GM21423 (cell line): Measurements from ENCODE around the gene EXT2.

ENCODE experiments used
- ATAC-seq: cut with Tn5 transposase; IDR thresholded peaks from one replicate; pipeline ENCODE4 v1.9.1; 2021; ENCODE audit warnings: mild to moderate bottlenecking, moderate library complexity; ENCODE audit not compliant: unreplicated experiment

Gene EXT2

GRCh38 chr11:44162004-44162403 lies 66.5 kb downstream of the EXT2 start:
- ATAC-seq: no peak

- ATAC-seq: no peak
Observed at GRCh38 chr11:44162662-44163061, 67.2 kb downstream of the EXT2 start.

- ATAC-seq: no peak
Observed at GRCh38 chr11:44165432-44165831, 70.0 kb downstream of the EXT2 start.

GRCh38 chr11:44167046-44167445 lies 71.6 kb downstream of the EXT2 start:
- no peak for ATAC-seq

GRCh38 chr11:44171518-44171917 lies 76.0 kb downstream of the EXT2 start:
- ATAC-seq: no peak

GRCh38 chr11:44172966-44173365 lies 77.5 kb downstream of the EXT2 start:
- no peak for ATAC-seq

GRCh38 chr11:44174842-44175241 lies 79.4 kb downstream of the EXT2 start:
- ATAC-seq: no peak

- no peak for ATAC-seq
Observed at GRCh38 chr11:44176546-44177213, 81.2 kb downstream of the EXT2 start.

GRCh38 chr11:44177905-44178304 lies 82.4 kb downstream of the EXT2 start:
- ATAC-seq: no peak

- ATAC-seq: no peak
Observed at GRCh38 chr11:44178381-44178780, 82.9 kb downstream of the EXT2 start.

GRCh38 chr11:44179173-44179572 lies 83.7 kb downstream of the EXT2 start:
- ATAC-seq: no peak

- ATAC-seq: no peak
Observed at GRCh38 chr11:44180107-44180506, 84.6 kb downstream of the EXT2 start.

GRCh38 chr11:44185522-44185921 lies 90.0 kb downstream of the EXT2 start:
- ATAC-seq: no peak

- no peak for ATAC-seq
Observed at GRCh38 chr11:44186321-44186930, 90.9 kb downstream of the EXT2 start.

GRCh38 chr11:44188643-44189042 lies 93.2 kb downstream of the EXT2 start:
- no peak for ATAC-seq

- no peak for ATAC-seq
Observed at GRCh38 chr11:44189986-44190882, 94.8 kb downstream of the EXT2 start.

- no peak for ATAC-seq
Observed at GRCh38 chr11:44190883-44191230, 95.4 kb downstream of the EXT2 start.

GRCh38 chr11:44191322-44192016 lies 96.0 kb downstream of the EXT2 start:
- no peak for ATAC-seq

- no peak for ATAC-seq
Observed at GRCh38 chr11:44192017-44192385, 96.5 kb downstream of the EXT2 start.

- ATAC-seq: no peak
Observed at GRCh38 chr11:44192462-44193100, 97.1 kb downstream of the EXT2 start.

- ATAC-seq: no peak
Observed at GRCh38 chr11:44193856-44194255, 98.4 kb downstream of the EXT2 start.
